ENCODE results near the gene FMN1. TPM values are rescaled to one million over a fixed set of nuclear protein-coding genes. Genes with fewer than 3 reads are reported as not detected.

The FMN1 gene
- total and polyA plus RNA-seq, 8 donors: 1.9 to 10.2 (median 3.0) TPM

GRCh38 chr15:33142708-33143107, 51.8 kb downstream of the FMN1 start:
- no peak for FAIRE-seq

GRCh38 chr15:33138000-33138399, 56.5 kb downstream of the FMN1 start:
- no peaks in the 10 kb centered on the region for H3K36me3 ChIP-seq
- no peak overlapping the region for H3K27ac ChIP-seq
- no peaks in the 10 kb centered on the region for H3K9me3 ChIP-seq
- DNase-seq: no peak
- WGBS, 2 donors: 57 to 58% methylated on average over 3 of the region's 3 CpGs
- intact Hi-C loops (cut with DNase I): loop anchor here in 1 of 3 donors (10.0 kb wide), 1 partner anchor 123 kb away; no protein-coding TSS in a partner anchor
- TF ChIP-seq CTCF (IDR thresholded peaks at IDR 0.05): no peak
- no peaks in the 10 kb centered on the region for H3K4me1 ChIP-seq
- H3K27me3 ChIP-seq: no peaks in the 10 kb centered on the region
- no peak for FAIRE-seq
- H3K4me3 ChIP-seq: no peak overlapping the region
- peak in 1 of 4 donors; percentile 8 for ATAC-seq

More at GRCh38 chr15:33142708-33143107, 51.8 kb downstream of the FMN1 start:
- TF ChIP-seq CTCF (IDR thresholded peaks at IDR 0.05): no peak
- 53 to 59% methylated on average over 2 of the region's 2 CpGs for WGBS, 2 donors
- Histone ChIP-seq H3K4me1 (no peaks in the 10 kb centered on the region), H3K4me3 (no peak overlapping the region), H3K27ac (no peak overlapping the region), H3K36me3 (no peaks in the 10 kb centered on the region), H3K9me3 (no peaks in the 10 kb centered on the region), H3K27me3 (no peaks in the 10 kb centered on the region)
- intact Hi-C loops (cut with DNase I): no loop called here
- ATAC-seq (no peak), DNase-seq (no peak)

GRCh38 chr15:33137101-33137500, 57.4 kb downstream of the FMN1 start:
- intact Hi-C loops (cut with DNase I): loop anchor here in 1 of 3 donors (10.0 kb wide), 1 partner anchor 122 kb away; no protein-coding TSS in a partner anchor
- DNase-seq: no peak
- Histone ChIP-seq H3K27me3 (no peaks in the 10 kb centered on the region), H3K9me3 (no peaks in the 10 kb centered on the region), H3K27ac (no peak overlapping the region), H3K4me1 (no peaks in the 10 kb centered on the region), H3K36me3 (no peaks in the 10 kb centered on the region), H3K4me3 (no peak overlapping the region)
- TF ChIP-seq CTCF (IDR thresholded peaks at IDR 0.05): no peak
- no peak for FAIRE-seq
- no peak for ATAC-seq

- no peak overlapping the region for H3K27ac ChIP-seq
- H3K36me3 ChIP-seq: no peaks in the 10 kb centered on the region
- no peak for DNase-seq
- no peak for TF ChIP-seq CTCF (IDR thresholded peaks at IDR 0.05)
- 35 to 37% methylated on average over 4 of the region's 4 CpGs for WGBS, 2 donors
- H3K27me3 ChIP-seq: no peaks in the 10 kb centered on the region
- intact Hi-C loops (cut with DNase I): loop anchor here in 1 of 3 donors (10.0 kb wide), 1 partner anchor 122 kb away; no protein-coding TSS in a partner anchor
- H3K9me3 ChIP-seq: no peaks in the 10 kb centered on the region
- peak in 1 of 4 donors; percentile 19 for ATAC-seq
- no peaks in the 10 kb centered on the region for H3K4me1 ChIP-seq
- H3K4me3 ChIP-seq: no peak overlapping the region
- no peak for FAIRE-seq
These were observed 58.2 kb downstream of the FMN1 start for GRCh38 chr15:33136353-33136752.

- 64 to 66% methylated on average over 5 of the region's 5 CpGs for WGBS, 2 donors
- Histone ChIP-seq H3K27ac (no peak overlapping the region), H3K36me3 (no peaks in the 10 kb centered on the region), H3K4me1 (no peaks in the 10 kb centered on the region), H3K27me3 (no peaks in the 10 kb centered on the region), H3K9me3 (no peaks in the 10 kb centered on the region), H3K4me3 (no peak overlapping the region)
- no peak for TF ChIP-seq CTCF (IDR thresholded peaks at IDR 0.05)
- no peak for DNase-seq
- no peak for FAIRE-seq
- ATAC-seq: peak in 3 of 4 donors; percentile 23 to 39 (median 29)
- intact Hi-C loops (cut with DNase I): loop anchor here in 1 of 3 donors (10.0 kb wide), 1 partner anchor 121 kb away; no protein-coding TSS in a partner anchor
These were observed 59.1 kb downstream of the FMN1 start for GRCh38 chr15:33135355-33135781.
